ENCODE results near the gene EIF5.

GRCh38 chr14:103367995-103368394 is 34.0 kb downstream of the EIF5 start:
- TF ChIP-seq POLR2A (IDR thresholded peaks at IDR 0.05; ENCODE audit: low read length), result no peak
- TF ChIP-seq GATA1 (IDR thresholded peaks at IDR 0.05; ENCODE audit: low read depth, low read length), result no peak
